Endothelial cell of umbilical vein (primary cell): Measurements from ENCODE around the gene PRKG1. TPM values are rescaled to one million over a fixed set of nuclear protein-coding genes. Genes with fewer than 3 reads are reported as not detected.

Experiments
- BruUV-seq: library from RNA; stranded (reverse); fragments of 400-500 nt; replicated peaks from 2 replicates; lab custom pipeline; 2021; lab: Mats Ljungman, UMichigan
- CTCF ChIA-PET: fragments of 300-600, 350-600 bp; sonication (Branson Sonifier 250); formaldehyde crosslinking; loops from one replicate; lab custom pipeline; 2021; ENCODE audit warnings: antibody characterized with exemption, inconsistent platforms; lab: Charles Lee
- POLR2A ChIA-PET: fragments of 300-600, 350-600 bp; sonication (Branson Sonifier 250); formaldehyde crosslinking; loops from one replicate; lab custom pipeline; 2021; ENCODE audit warnings: antibody characterized with exemption, inconsistent platforms; lab: Charles Lee
- DNase-seq: peaks from one replicate; pipeline ENCODE4 v3.0.0-alpha.2; 2011; ENCODE audit warnings: low read depth, low spot score
- FAIRE-seq: peaks from 2 replicates; lab custom pipeline; 2011; peaks lifted over from hg19 to GRCh38; lab: Jason Lieb, UNC
- H2AFZ ChIP-seq: 2 replicates; pipeline ENCODE4 v1.6.0; 2012; ENCODE audit warnings: low read depth, low read length, control low read depth, inconsistent platforms
- H3K27ac ChIP-seq: 2 replicates; pipeline ENCODE4 v1.5.1; 2011; ENCODE audit warnings: low read depth, mild to moderate bottlenecking, control low read depth, low read length, moderate library complexity; ENCODE audit not compliant: insufficient read depth
- H3K27me3 ChIP-seq, 2 experiments: 2 replicates each; pipeline versions ENCODE4 v1.6.0 to v1.6.1; 2011; ENCODE audit warnings: low read length in 2 of 2, mixed read lengths in 1 of 2; ENCODE audit not compliant: control insufficient read depth in 2 of 2, insufficient read depth in 2 of 2
- H3K36me3 ChIP-seq, 2 experiments: 2 replicates in 1 of 2; 3 replicates in 1 of 2; pipeline ENCODE4 v1.5.1; 2011; ENCODE audit warnings: low read length in 2 of 2, mild to moderate bottlenecking in 1 of 2, moderate library complexity in 1 of 2; ENCODE audit not compliant: control insufficient read depth in 2 of 2, insufficient read depth in 2 of 2; ENCODE audit errors: extremely low read depth in 1 of 2
- H3K4me1 ChIP-seq: 3 replicates; pipeline ENCODE4 v1.5.1; 2011; ENCODE audit warnings: mild to moderate bottlenecking, low read length; ENCODE audit not compliant: control insufficient read depth, insufficient read depth; ENCODE audit errors: extremely low read depth
- H3K4me2 ChIP-seq: 2 replicates; pipeline ENCODE4 v1.6.1; 2011; ENCODE audit warnings: low read length, control low read depth, mixed read lengths; ENCODE audit not compliant: insufficient read depth
- H3K4me3 ChIP-seq, 3 experiments: fragments of 200-600 bp in 1 of 3; sonication (generic), shearing (Covaris generic) in 1 of 3; replicated peaks in 1 of 3; 2 replicates each; pipeline ENCODE4 v1.5.1; 2011 to 2016; ENCODE audit warnings: control low read depth in 3 of 3, low read length in 3 of 3, mild to moderate bottlenecking in 2 of 3, inconsistent platforms in 1 of 3, low read depth in 1 of 3, moderate library complexity in 1 of 3; ENCODE audit not compliant: insufficient read depth in 1 of 3
- H3K79me2 ChIP-seq: 2 replicates; pipeline ENCODE4 v1.6.0; 2012; ENCODE audit warnings: low read length, inconsistent platforms; ENCODE audit not compliant: control insufficient read depth, insufficient read depth
- H3K9ac ChIP-seq: replicated peaks from 2 replicates; pipeline ENCODE3; 2011; ENCODE audit warnings: low read length, control low read depth; ENCODE audit not compliant: insufficient read depth; ENCODE audit errors: extremely low read depth
- H3K9me1 ChIP-seq: replicated peaks from 3 replicates; pipeline ENCODE4 v1.6.0; 2011; ENCODE audit warnings: mild to moderate bottlenecking, low read length; ENCODE audit not compliant: control insufficient read depth, insufficient read depth; ENCODE audit errors: extremely low read depth
- H3K9me3 ChIP-seq: replicated peaks from 2 replicates; pipeline ENCODE4 v1.5.1; 2012; ENCODE audit warnings: low read length, inconsistent platforms; ENCODE audit not compliant: control insufficient read depth, insufficient read depth
- H4K20me1 ChIP-seq: replicated peaks from 2 replicates; pipeline ENCODE3; 2011; ENCODE audit warnings: mild to moderate bottlenecking, low read length; ENCODE audit not compliant: control insufficient read depth, insufficient read depth; ENCODE audit errors: extremely low read depth
- EZH2 ChIP-seq: IDR thresholded peaks from 2 replicates; pipeline ENCODE4 v1.6.1; 2012; ENCODE audit warnings: borderline replicate concordance, low read depth, mild to moderate bottlenecking, moderate library complexity, low read length, inconsistent platforms; ENCODE audit not compliant: severe bottlenecking
- FOS ChIP-seq: IDR thresholded peaks from 2 replicates; pipeline ENCODE4 v1.6.1; 2011; ENCODE audit warnings: mild to moderate bottlenecking, low read length, moderate library complexity, borderline replicate concordance; ENCODE audit not compliant: insufficient read depth
- GATA2 ChIP-seq: IDR thresholded peaks from 2 replicates; pipeline ENCODE4 v1.7.0; 2011; ENCODE audit warnings: low read depth, mild to moderate bottlenecking, moderate library complexity, mixed read lengths, low read length; ENCODE audit not compliant: insufficient read length, insufficient read depth
- JUN ChIP-seq: IDR thresholded peaks from 2 replicates; pipeline ENCODE4 v1.6.1; 2011; ENCODE audit warnings: borderline replicate concordance, low read depth; ENCODE audit not compliant: insufficient read length, insufficient read depth
- MYC ChIP-seq: IDR thresholded peaks from one replicate; pipeline ENCODE4 v1.6.1; 2011; ENCODE audit warnings: mild to moderate bottlenecking, low read depth, low read length
- POLR2A ChIP-seq: IDR thresholded peaks from 2 replicates; pipeline ENCODE4 v1.6.1; 2012; ENCODE audit warnings: low read depth, mild to moderate bottlenecking, control low read depth, low read length
- POLR2AphosphoS5 ChIP-seq: IDR thresholded peaks from 2 replicates; pipeline ENCODE4 v1.6.1; 2012; ENCODE audit warnings: low read depth, mild to moderate bottlenecking, control low read depth, low read length, moderate library complexity; ENCODE audit not compliant: insufficient read depth
- dilution Hi-C: fragments of 300-500 bp; cut with MboI; formaldehyde crosslinking; loops from one replicate; pipeline ENCODE4 v1.15.0; 2019; ENCODE audit warnings: low sequenced_read_pairs; ENCODE audit not compliant: extremely low pct_ligation_motif_present
- intact Hi-C: fragments of 100-400 bp; cut with micrococcal nuclease; formaldehyde crosslinking; loops from one replicate; pipeline ENCODE4 v1.10.0; 2022
- polyA plus RNA-seq, 4 experiments: library from polyadenylated mRNA; depleted of rRNA in 3 of 4; stranded (reverse) in 3 of 4; unstranded in 1 of 4; fragments of >200 nt; gene quantifications; 2 replicates each; pipeline versions ENCODE4 v1.2.1 to v1.2.3, GENCODE V29; 2011 to 2012; ENCODE audit warnings: missing spikeins in 1 of 4
- total RNA-seq: library from RNA; stranded (reverse); gene quantifications from 2 replicates; pipeline ENCODE4 v1.2.3, GENCODE V29; 2021
- TF ChIP-seq, protein P1 (sequence below): IDR thresholded peaks from 2 replicates; pipeline ENCODE4 v1.6.1; 2011; ENCODE audit not compliant: insufficient read depth, insufficient read length
- TF ChIP-seq, protein P2 (sequence below), 2 donors: IDR thresholded peaks; 1 replicate in 1 of 2; 2 replicates in 1 of 2; pipeline ENCODE4 v1.5.1; 2011; ENCODE audit warnings: low read length in 2 of 2, mild to moderate bottlenecking in 2 of 2, moderate library complexity in 2 of 2, control low read depth in 1 of 2, inconsistent platforms in 1 of 2, low read depth in 1 of 2; ENCODE audit not compliant: insufficient read depth in 1 of 2; ENCODE audit errors: extremely low read depth in 1 of 2

Gene PRKG1
- total and polyA plus RNA-seq, 2 donors (not counting 3 experiments of a cell fraction or from before 2014, with no cell fraction given) = 0.01 to 0.18 TPM

DNA sequence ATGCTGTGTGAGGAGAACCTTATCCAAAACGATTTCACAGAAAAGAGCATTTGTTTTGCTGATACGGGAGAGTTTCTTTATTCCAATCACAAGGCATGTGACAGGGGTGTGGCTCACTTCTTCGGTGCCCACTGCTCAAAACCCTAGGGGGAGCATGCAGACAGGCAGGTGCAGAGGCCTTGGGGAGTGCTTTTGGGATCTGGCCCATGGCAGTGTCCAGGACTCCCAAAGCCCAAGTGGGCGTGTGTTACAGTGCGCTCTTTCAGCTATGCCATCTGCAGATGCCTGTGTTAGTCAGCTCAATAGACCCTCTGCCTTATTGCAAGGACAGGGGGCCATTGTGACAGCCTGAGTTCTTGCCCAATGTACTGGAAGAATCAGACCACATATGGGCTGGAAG is 530.3 kb downstream of the PRKG1 start:
- no peaks in the 10 kb centered on the region for H3K79me2 ChIP-seq
- H3K4me1 ChIP-seq = no peaks in the 10 kb centered on the region
- no peaks in the 10 kb centered on the region for H3K9me3 ChIP-seq
- POLR2A ChIA-PET = no interaction called here
- FAIRE-seq = no peak
- no peaks in the 10 kb centered on the region for H3K36me3 ChIP-seq
- CTCF ChIA-PET = no interaction called here
- H3K27me3 ChIP-seq = no peaks in the 10 kb centered on the region
- DNase-seq = no peak
- TF ChIP-seq MYC (no peak), GATA2 (no peak), POLR2AphosphoS5 (no peak), FOS (no peak), JUN (no peak), EZH2 (no peak), POLR2A (no peak)
- TF ChIP-seq, protein P1, sequence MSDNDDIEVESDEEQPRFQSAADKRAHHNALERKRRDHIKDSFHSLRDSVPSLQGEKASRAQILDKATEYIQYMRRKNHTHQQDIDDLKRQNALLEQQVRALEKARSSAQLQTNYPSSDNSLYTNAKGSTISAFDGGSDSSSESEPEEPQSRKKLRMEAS = no peak
- TF ChIP-seq, protein P2, sequence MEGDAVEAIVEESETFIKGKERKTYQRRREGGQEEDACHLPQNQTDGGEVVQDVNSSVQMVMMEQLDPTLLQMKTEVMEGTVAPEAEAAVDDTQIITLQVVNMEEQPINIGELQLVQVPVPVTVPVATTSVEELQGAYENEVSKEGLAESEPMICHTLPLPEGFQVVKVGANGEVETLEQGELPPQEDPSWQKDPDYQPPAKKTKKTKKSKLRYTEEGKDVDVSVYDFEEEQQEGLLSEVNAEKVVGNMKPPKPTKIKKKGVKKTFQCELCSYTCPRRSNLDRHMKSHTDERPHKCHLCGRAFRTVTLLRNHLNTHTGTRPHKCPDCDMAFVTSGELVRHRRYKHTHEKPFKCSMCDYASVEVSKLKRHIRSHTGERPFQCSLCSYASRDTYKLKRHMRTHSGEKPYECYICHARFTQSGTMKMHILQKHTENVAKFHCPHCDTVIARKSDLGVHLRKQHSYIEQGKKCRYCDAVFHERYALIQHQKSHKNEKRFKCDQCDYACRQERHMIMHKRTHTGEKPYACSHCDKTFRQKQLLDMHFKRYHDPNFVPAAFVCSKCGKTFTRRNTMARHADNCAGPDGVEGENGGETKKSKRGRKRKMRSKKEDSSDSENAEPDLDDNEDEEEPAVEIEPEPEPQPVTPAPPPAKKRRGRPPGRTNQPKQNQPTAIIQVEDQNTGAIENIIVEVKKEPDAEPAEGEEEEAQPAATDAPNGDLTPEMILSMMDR (IDR thresholded peaks at IDR 0.05; ENCODE audit: extremely low read depth in 1 of 2, insufficient read depth in 1 of 2, low read depth in 1 of 2, low read length in 2 of 2) = no peak
- H2AFZ ChIP-seq = no peak overlapping the region
- no peak overlapping the region for H3K9ac ChIP-seq
- H4K20me1 ChIP-seq = no peaks in the 10 kb centered on the region
- H3K4me2 ChIP-seq = no peak overlapping the region
- H3K27ac ChIP-seq = no peak overlapping the region
- no peak overlapping the region for H3K4me3 ChIP-seq
- intact Hi-C loops (no loop called here), dilution Hi-C loops (no loop called here)
- H3K9me1 ChIP-seq = no peaks in the 10 kb centered on the region
- no TSS peak for BruUV-seq
